ENCODE results near the gene GHRHR. TPM values are rescaled to one million over a fixed set of nuclear protein-coding genes. Genes with fewer than 3 reads are reported as not detected.
A peak's percentile ranks its signal among the peaks of the same experiment; 100 is the strongest.

Gene GHRHR
- total and polyA plus RNA-seq, 11 donors = not detected

- no peaks in the 10 kb centered on the region for H3K27me3 ChIP-seq
- no peak for ATAC-seq
- peak overlapping the region in 2 of 12 donors; percentile 54 to 55 for H3K27ac ChIP-seq
- H3K9me3 ChIP-seq = no peaks in the 10 kb centered on the region
- WGBS, 4 donors = 81 to 93% (median 90%) methylated on average over 3 to 5 of the region's 5 CpGs
- peaks cover 0 to 12% (median 5%) of the 10 kb centered on the region in 12 donors for H3K4me1 ChIP-seq
- intact Hi-C loops (cut with DNase I) = no loop called here
- no peak for DNase-seq
- no peak overlapping the region for H3K4me3 ChIP-seq
- TF ChIP-seq POLR2A (IDR thresholded peaks at IDR 0.05) = no peak
- no peak for TF ChIP-seq CTCF (IDR thresholded peaks at IDR 0.05)
- H3K36me3 ChIP-seq = no peaks in the 10 kb centered on the region
These were observed 64.3 kb downstream of the GHRHR start for GRCh38 chr7:31028006-31028405.

GRCh38 chr7:31028417-31028992 lies 64.8 kb downstream of the GHRHR start:
- 84 to 97% (median 92%) methylated on average over 7 to 18 of the region's 18 CpGs for WGBS, 4 donors
- ATAC-seq = peak in 2 of 4 donors; percentile 9 to 24

More at GRCh38 chr7:31028417-31028992, 64.8 kb downstream of the GHRHR start:
- Histone ChIP-seq H3K9me3 (no peaks in the 10 kb centered on the region), H3K27me3 (no peaks in the 10 kb centered on the region), H3K4me3 (no peak overlapping the region), H3K4me1 (peaks cover 0 to 12% (median 5%) of the 10 kb centered on the region in 12 donors), H3K36me3 (no peaks in the 10 kb centered on the region), H3K27ac (no peak overlapping the region)
- DNase-seq = no peak
- TF ChIP-seq POLR2A (IDR thresholded peaks at IDR 0.05) (no peak), CTCF (IDR thresholded peaks at IDR 0.05) (no peak)
- intact Hi-C loops (cut with DNase I) = no loop called here

Other genes starting within 250 kb of the GHRHR start
- gene INMT, start 211.8 kb upstream of the GHRHR start, total RNA-seq = 10 to 100 TPM; 11.7 to 88.1 (median 29.6) TPM
- gene INMT, start 211.8 kb upstream of the GHRHR start, polyA plus RNA-seq = 10 to 100 TPM; 15.7 to 27.9 TPM
- gene MINDY4, start 192.5 kb upstream of the GHRHR start, total RNA-seq = 1 to 10 TPM; 2.4 to 6.0 (median 3.1) TPM
- gene MINDY4, start 192.5 kb upstream of the GHRHR start, polyA plus RNA-seq = 1 to 10 TPM; 1.3 to 2.4 TPM
- 100 to 1,000 TPM; 113 to 420 (median 206) TPM for gene AQP1, start 52.1 kb upstream of the GHRHR start, total RNA-seq
- gene AQP1, start 52.1 kb upstream of the GHRHR start, polyA plus RNA-seq = 100 to 1,000 TPM; 220 to 256 TPM
- gene ADCYAP1R1, start 88.4 kb downstream of the GHRHR start, total RNA-seq = 1 to 10 TPM in 8 of 9 donors, under 1 TPM in 1; 0.42 to 7.7 (median 1.8) TPM
- under 1 TPM; 0.69 to 0.71 TPM for gene ADCYAP1R1, start 88.4 kb downstream of the GHRHR start, polyA plus RNA-seq

Measured in heart left ventricle (tissue), 16 donors.